ENCODE measurements around the gene NUP98.

DNA sequence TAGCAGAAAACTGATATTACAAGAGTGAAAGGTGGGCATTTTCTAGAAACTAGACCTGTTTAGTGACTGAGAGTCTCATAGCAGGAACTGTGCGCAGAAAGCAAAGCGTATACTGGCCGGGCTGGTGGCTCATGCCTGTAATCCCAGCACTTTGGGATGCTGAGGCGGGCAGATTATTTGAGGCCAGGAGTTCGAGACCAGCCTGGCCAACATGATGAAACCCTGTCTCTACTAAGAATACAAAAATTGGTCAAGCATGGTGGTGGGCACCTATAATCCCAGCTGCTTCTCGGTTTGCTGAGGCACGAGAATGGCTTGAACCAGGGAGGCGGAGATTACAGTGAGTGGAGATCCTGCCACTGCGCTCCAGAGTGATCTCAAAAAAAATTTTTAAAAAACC, 1.8 kb upstream of the NUP98 start:
- TF ChIP-seq POLR2AphosphoS5 (IDR thresholded peaks at IDR 0.05): no peak
- TF ChIP-seq, protein P1, sequence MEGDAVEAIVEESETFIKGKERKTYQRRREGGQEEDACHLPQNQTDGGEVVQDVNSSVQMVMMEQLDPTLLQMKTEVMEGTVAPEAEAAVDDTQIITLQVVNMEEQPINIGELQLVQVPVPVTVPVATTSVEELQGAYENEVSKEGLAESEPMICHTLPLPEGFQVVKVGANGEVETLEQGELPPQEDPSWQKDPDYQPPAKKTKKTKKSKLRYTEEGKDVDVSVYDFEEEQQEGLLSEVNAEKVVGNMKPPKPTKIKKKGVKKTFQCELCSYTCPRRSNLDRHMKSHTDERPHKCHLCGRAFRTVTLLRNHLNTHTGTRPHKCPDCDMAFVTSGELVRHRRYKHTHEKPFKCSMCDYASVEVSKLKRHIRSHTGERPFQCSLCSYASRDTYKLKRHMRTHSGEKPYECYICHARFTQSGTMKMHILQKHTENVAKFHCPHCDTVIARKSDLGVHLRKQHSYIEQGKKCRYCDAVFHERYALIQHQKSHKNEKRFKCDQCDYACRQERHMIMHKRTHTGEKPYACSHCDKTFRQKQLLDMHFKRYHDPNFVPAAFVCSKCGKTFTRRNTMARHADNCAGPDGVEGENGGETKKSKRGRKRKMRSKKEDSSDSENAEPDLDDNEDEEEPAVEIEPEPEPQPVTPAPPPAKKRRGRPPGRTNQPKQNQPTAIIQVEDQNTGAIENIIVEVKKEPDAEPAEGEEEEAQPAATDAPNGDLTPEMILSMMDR (IDR thresholded peaks at IDR 0.05): no peak
- TF ChIP-seq POLR2A (IDR thresholded peaks at IDR 0.05): no peak
